Hematopoietic multipotent progenitor cell treated with erythropoietin and hydrocortisone succinate and interleukin-3 and kit ligand, for 8 days (in vitro differentiated cells): ENCODE results near the gene CAPRIN2.

Source experiments
- DNase-seq: peaks from one replicate; pipeline ENCODE4 v3.0.0-alpha.2; 2015

The CAPRIN2 gene

DNA sequence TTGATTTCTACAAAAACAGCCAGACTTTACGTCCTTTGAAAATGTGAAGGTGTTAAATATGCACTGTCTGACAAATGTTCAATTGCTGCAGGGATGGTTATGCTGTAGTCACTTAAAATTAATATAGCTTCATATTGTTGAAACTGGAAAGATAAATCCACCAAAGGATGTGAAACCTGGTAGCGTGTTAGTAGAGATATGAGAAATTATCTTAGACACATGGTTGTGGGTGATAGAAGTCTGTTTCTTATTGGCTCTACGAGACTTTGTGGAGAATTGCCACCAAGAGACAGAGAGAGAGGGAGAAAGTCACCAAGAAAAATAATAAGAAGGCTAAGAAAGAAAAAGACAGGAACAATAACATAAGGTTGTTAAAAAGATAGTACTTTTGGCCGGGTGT, 2.6 kb upstream of the CAPRIN2 start:
- peak; percentile 97 for DNase-seq

GRCh38 chr12:30756074-30756473, 1.3 kb upstream of the CAPRIN2 start:
- DNase-seq, result no peak

- DNase-seq, result no peak
Measured at GRCh38 chr12:30755395-30755762, 628 bp upstream of the CAPRIN2 start.

DNA sequence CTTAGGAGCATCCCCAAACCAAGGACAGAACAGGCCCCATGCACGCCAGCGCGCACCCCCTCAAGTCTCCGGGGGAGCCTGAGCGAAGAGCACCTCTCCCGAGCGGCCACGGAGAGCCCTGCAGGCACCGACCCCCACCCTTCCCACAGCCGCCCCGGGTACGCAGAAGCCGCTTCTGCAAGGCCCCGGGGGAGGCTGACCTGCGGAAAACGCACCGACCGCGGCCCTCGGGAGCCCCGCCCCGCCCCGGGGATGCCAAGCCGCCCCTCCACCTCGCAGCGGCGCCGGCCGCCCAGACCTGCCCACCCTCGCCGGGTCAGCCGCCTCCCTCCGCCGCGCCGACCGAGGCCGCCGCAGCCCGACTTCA, 385 bp downstream of the CAPRIN2 start:
- no peak for DNase-seq

DNA sequence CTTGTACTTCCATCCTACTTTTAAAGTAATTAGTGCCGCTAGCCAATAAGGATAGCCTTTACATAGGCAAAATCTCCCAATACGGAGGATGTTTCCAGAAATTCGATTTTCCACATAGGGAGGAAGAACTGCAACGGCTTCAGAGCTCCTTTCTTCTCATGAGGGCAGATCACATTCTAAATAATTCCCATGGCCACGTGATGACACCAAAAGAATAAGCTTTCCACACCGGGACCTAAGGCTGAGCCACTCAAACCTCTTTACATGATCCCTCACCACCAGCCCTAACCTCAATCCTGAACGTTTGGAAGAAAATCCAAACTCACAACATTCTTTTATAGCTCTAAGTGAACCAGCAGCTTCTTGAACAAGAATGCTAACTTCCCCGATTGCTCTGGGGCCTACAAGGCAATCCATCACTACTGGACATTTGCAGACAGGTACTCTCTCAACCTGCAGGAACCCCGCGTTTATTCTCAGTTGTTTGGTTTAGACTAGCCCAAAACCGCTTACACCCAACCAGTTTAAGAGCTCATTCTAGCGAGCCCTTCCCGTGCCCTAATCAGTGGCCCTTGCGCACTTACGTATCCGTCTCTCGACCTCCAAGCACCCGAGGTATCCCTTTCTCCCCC, 884 bp downstream of the CAPRIN2 start:
- DNase-seq, result peak; percentile 45

DNA sequence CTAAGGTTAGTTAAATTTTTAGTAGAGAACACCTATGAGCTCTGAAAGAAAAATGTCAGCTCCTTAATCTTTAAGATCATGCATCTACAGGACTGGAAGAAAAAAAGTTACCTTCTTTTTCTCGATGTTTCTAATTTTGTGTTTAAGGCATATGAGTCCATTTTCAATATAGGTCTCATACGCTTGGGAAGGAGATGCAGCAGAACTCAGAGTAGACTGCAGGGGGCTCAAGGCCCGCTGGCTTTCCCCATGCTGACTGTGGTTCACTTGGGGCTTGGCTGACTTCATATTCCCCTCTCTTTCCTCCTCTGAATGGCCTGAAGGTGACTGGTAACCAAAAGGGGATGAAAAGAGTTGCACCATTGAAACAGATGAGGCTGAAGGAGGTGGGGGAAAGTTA, 1.5 kb downstream of the CAPRIN2 start:
- DNase-seq, result peak; percentile 82

DNA sequence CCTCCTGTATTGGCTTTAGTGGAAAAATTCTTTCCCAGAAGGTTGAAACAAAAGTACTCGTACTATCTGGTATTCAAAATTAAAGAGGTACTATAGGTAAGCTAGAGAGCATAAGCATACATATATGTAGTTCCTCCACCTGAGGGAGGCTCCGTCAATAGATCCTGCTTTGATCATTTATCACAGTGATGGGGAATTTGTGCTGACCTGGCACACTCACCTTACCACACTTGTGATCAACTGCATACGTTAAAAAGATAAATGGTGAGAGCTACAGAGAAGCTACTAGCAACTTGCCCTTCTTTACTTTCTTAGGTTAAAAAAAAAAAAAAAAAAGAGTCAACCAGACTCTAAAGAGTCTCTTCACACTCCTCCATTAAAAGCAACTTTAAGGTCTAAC, 2.5 kb downstream of the CAPRIN2 start:
- no peak for DNase-seq

DNA sequence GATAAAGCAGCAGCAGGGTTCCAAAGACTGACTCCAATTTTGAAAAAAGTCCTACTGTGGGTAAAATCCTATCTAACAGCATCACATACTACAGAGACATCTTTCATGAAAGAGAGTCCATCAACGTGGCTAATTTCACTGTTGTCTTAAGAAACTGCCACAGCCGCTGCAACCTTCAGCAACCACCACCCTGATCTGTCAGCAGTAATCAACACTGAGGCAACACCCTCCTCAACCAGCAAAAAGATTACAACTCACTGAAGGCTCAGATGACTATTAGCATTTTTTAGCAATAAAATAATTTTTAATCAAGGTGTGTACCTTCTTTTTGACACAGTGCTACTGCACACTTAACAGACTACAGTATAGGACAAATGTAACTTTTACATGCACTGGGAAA, 6.6 kb downstream of the CAPRIN2 start:
- peak; percentile 38 for DNase-seq

DNA sequence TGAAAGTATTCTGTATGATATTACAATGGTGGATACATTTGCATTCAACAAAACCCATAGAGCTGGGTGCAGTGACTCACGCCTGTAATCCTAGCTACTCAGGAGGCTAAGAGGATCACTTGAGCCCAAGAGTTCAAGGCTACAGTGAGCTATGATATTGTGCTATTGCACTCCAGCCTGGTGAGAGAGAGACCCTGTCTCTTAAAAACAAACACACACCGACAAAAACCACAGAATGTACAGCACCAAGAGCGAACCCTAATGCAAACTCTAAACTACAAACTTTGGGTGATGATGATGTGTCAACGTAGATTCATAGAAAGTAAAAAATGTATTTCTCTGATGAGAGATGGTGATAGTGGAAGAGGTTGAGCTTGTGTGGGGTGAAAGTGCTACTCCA, 8.6 kb downstream of the CAPRIN2 start:
- DNase-seq, result no peak

DNA sequence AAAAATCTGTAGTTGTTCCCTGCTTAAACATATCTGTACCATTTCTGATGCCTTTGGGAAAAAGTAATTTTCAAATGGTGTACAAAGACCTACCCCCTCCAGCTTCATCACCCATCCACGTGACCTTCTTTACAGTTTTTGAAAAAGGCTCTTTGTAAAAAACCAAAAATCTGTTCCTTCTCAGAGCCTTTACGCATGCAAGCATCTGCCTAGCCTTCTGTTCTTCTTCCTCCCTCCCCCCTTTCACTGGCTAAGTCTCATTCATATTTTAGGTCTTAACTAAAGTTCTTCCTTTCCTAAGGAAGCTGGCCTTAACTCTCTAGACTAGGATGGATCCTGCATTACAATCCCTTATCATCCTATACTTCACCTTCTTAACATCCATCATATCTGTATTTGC, 10.4 kb downstream of the CAPRIN2 start:
- no peak for DNase-seq

- no peak for DNase-seq
Measured at GRCh38 chr12:30740274-30740673, 14.5 kb downstream of the CAPRIN2 start.

DNA sequence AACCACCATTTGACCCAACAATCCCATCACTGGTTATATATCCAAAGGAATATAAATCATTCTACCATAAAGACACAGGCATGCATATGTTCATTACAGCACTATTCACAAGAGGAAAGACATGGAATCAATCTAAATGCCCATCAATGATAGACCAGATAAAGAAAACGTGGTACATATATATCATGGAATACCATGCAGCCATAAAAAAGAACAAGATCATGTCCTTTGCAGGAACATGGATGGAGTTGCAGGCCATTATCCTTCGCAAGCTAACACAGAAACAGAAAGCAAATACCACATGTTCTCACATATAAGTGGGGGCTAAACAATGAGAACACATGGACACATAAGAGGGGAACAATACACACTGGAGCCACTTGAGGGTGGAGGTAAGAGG, 15.7 kb downstream of the CAPRIN2 start:
- no peak for DNase-seq

- no peak for DNase-seq
Measured at GRCh38 chr12:30732954-30733637, 21.7 kb downstream of the CAPRIN2 start.

DNA sequence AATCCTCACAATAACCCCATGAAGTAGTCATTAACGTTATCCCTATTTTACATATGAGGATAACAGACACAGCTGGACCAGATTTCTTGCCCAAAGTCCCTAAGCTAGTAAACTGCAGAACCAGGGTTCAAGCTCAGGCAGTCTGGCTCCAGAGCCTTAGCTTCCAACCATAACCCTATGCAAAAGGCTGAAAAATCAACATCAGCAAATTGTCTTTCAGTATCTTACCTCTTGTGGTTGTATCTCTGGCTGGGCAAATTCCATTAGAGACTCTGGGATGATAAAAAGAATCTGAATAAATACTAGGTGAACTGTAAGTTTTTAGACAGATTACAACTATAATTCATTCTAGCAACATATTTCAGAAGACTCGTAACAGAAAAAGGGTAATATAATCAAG, 24.7 kb downstream of the CAPRIN2 start:
- DNase-seq, result no peak

DNA sequence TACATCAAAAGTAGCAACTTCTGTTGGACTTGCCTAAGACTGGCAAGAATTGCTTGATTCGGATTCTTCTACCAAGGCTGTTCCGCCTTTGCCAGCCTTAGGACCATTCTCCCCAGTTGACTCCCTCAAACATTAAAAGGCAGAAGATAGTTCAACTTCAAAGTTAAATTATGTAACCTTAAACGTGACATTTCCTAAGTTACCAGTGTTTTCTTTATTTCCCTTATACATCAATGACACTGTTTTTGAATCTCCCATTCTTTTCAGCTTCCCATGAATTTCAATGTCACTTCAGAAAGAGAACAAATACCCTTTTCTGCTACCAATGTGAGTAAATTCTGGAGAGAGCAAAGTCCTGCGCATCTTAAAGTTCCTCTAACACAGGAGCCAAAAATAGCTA, 25.2 kb downstream of the CAPRIN2 start:
- DNase-seq, result no peak

DNA sequence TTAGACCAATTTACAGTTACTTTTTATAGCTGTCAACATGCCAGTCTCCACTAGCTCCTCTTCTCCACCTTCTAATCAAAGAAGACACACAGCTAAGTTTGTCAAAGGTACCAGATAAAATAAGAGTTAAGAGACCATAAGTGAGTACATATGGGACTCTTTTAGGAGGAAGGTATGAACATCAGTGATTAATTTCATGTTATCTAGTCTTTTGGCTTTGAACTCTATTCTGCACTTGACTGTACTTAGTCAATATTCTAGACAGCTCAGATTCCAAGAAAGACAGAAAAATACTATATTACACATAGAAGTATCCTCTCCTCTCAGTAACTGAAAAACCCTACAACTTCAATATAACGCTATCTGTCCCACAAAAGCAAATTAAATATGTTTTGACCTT, 28.1 kb downstream of the CAPRIN2 start:
- no peak for DNase-seq

- DNase-seq, result no peak
Measured at GRCh38 chr12:30725739-30726138, 29.0 kb downstream of the CAPRIN2 start.

DNA sequence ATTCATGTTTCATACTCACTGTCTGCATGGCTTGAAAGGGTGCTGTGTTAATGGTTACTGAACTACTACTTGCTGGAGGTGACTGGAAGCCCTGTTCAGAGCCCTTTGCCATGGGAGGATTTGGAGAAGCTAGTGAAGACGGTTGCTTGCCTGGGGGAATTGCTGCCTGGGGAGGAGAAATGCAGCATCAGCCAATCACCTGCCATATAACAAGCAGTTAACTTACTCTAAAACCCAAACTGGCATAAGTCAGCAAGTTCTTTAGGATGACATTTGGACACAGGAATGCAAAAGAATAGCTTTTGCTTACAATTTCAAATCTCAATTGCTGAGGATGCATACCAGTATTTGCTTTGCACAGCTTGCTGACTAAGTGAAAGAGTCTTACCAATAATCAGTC, 35.7 kb downstream of the CAPRIN2 start:
- DNase-seq, result no peak

- DNase-seq, result no peak
Measured at GRCh38 chr12:30707613-30708342, 47.0 kb downstream of the CAPRIN2 start.

DNA sequence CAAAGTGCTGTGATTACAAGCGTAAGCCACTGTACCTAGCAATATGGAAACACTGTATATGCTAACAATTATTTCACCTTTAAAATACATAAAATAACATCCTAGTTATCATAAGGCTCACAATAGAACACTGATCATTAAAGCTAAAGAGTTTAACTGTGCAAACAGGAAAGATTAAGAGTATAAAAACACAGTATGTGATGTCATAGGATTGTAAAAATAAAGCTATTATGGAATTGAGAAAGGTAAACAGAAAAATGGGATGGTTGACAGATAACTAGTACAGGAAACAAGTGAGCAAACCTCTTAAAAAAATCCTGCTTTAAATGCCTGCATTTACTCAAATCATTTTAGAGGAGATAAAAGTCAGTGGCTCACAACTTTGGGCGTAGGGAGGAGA, 48.3 kb downstream of the CAPRIN2 start:
- DNase-seq, result no peak

- no peak for DNase-seq
Measured at GRCh38 chr12:30701056-30701455, 53.7 kb downstream of the CAPRIN2 start.

- no peak for DNase-seq
Measured at GRCh38 chr12:30700216-30700900, 54.4 kb downstream of the CAPRIN2 start.

GRCh38 chr12:30698346-30698745, 56.4 kb downstream of the CAPRIN2 start:
- DNase-seq, result no peak

GRCh38 chr12:30696943-30697342, 57.8 kb downstream of the CAPRIN2 start:
- DNase-seq, result no peak
